Upper lobe of left lung (tissue), 6 donors: ENCODE data around the gene GLRA1. TPM values are rescaled to one million over a fixed set of nuclear protein-coding genes. Genes with fewer than 3 reads are reported as not detected.
"Not testable (repeated sequence)": the region's sequence is repeated elsewhere in the genome, so short reads cannot be mapped to it uniquely, and the experiment has no call there.

ENCODE experiments used
- ATAC-seq, 2 donors: fragments of 200-7000 bp; cut with Tn5 transposase; one replicate each; pipeline ENCODE4 v1.9.1; 2022; ENCODE audit warnings: mild to moderate bottlenecking in 2 of 2, moderate library complexity in 2 of 2; ENCODE audit not compliant: low FRiP score in 2 of 2
- DNase-seq, 2 donors: peaks; one replicate each; pipeline ENCODE4 v3.0.0-alpha.2; 2019 to 2020
- H3K27ac ChIP-seq, 4 donors: fragments of 200-600 bp; sonication (generic); one replicate each; pipeline ENCODE4 v1.5.1; 2016 to 2019
- H3K27me3 ChIP-seq, 4 donors: fragments of 200-600 bp; sonication (generic); one replicate each; pipeline ENCODE4 v1.5.1; 2017 to 2019
- H3K36me3 ChIP-seq, 4 donors: fragments of 200-600 bp; sonication (generic); one replicate each; pipeline ENCODE4 v1.5.1; 2016 to 2019
- H3K4me1 ChIP-seq, 4 donors: fragments of 200-600 bp; sonication (generic); one replicate each; pipeline ENCODE4 v1.5.1; 2018 to 2019
- H3K4me3 ChIP-seq, 4 donors: fragments of 200-600 bp; sonication (generic); one replicate each; pipeline ENCODE4 v1.5.1; 2017 to 2019; ENCODE audit warnings: mild to moderate bottlenecking in 2 of 4, moderate library complexity in 1 of 4
- H3K9me3 ChIP-seq, 4 donors: fragments of 200-600 bp; sonication (generic); one replicate each; pipeline ENCODE4 v1.5.1; 2018 to 2019
- CTCF ChIP-seq, 6 experiments: fragments of 450-650 bp in 4 of 6; fragments of 200-600 bp in 2 of 6; sonication (generic) in 2 of 6; IDR thresholded peaks; one replicate each; pipeline ENCODE4 v1.5.1; 2016 to 2019; ENCODE audit warnings: antibody characterized with exemption in 6 of 6
- EP300 ChIP-seq, 4 donors: sonication (generic); formaldehyde crosslinking; IDR thresholded peaks; one replicate each; pipeline ENCODE4 v1.5.1; 2017; ENCODE audit warnings: antibody characterized with exemption in 4 of 4, control low read depth in 2 of 4
- POLR2A ChIP-seq, 4 donors: fragments of 450-650 bp; IDR thresholded peaks; one replicate each; pipeline ENCODE4 v1.5.1; 2016 to 2017; ENCODE audit warnings: antibody characterized with exemption in 4 of 4, mild to moderate bottlenecking in 2 of 4
- POLR2AphosphoS5 ChIP-seq, 2 donors: sonication (generic); formaldehyde crosslinking; IDR thresholded peaks; one replicate each; pipeline ENCODE4 v1.5.1; 2017; ENCODE audit warnings: antibody characterized with exemption in 2 of 2
- WGBS, 2 donors: methylation state at CpG; one replicate each; pipeline ENCODE4 v1.1.5; 2017 to 2018; 5-methylcytosine and 5-hydroxymethylcytosine counted together
- total RNA-seq, 6 donors: library from RNA; depleted of rRNA in 4 of 6; stranded (reverse); fragments of >200 nt in 4 of 6; gene quantifications; one replicate each; pipeline versions ENCODE4 v1.1.0 to v1.2.1, GENCODE V29; 2016 to 2021
- donor health status: DM: no; HTN: no; CAD: no; lungs with moderate emphysema.
- donor health status: DM: no; HTN: yes; CAD: no; lungs with severe emphysema.

GLRA1 gene
- total RNA-seq, 6 donors from 2014 or later: not detected

GRCh38 chr5:151899399-151899798, 25.3 kb downstream of the GLRA1 start:
- no peak for ATAC-seq
- Histone ChIP-seq H3K36me3 (no peaks in the 10 kb centered on the region), H3K9me3 (no peaks in the 10 kb centered on the region), H3K4me1 (peaks cover 0 to 3% (median 0%) of the 10 kb centered on the region in 4 donors), H3K4me3 (no peak overlapping the region), H3K27ac (no peak overlapping the region), H3K27me3 (no peaks in the 10 kb centered on the region)
- no peak for DNase-seq
- no peak for TF ChIP-seq POLR2AphosphoS5 (IDR thresholded peaks at IDR 0.05)
- no peak for TF ChIP-seq CTCF (IDR thresholded peaks at IDR 0.05)
- no peak for TF ChIP-seq EP300 (IDR thresholded peaks at IDR 0.05)
- no peak for TF ChIP-seq POLR2A (IDR thresholded peaks at IDR 0.05)
- WGBS, 2 donors: 48 to 58% methylated on average over 2 of the region's 2 CpGs

- Histone ChIP-seq H3K27me3 (no peaks in the 10 kb centered on the region), H3K4me3 (no peak overlapping the region), H3K9me3 (no peaks in the 10 kb centered on the region), H3K27ac (no peak overlapping the region), H3K4me1 (peaks cover 0 to 3% (median 0%) of the 10 kb centered on the region in 4 donors), H3K36me3 (no peaks in the 10 kb centered on the region)
- no peak for TF ChIP-seq POLR2A (IDR thresholded peaks at IDR 0.05)
- TF ChIP-seq POLR2AphosphoS5 (IDR thresholded peaks at IDR 0.05): no peak
- DNase-seq: no peak
- no peak for ATAC-seq
- 91 to 100% methylated on average over 1 of the region's 1 CpG for WGBS, 2 donors
These were observed 26.8 kb downstream of the GLRA1 start for GRCh38 chr5:151897896-151898295.

GRCh38 chr5:151897020-151897552, 27.6 kb downstream of the GLRA1 start:
- no peaks in the 10 kb centered on the region for H3K9me3 ChIP-seq
- TF ChIP-seq POLR2AphosphoS5 (IDR thresholded peaks at IDR 0.05) (no peak), EP300 (IDR thresholded peaks at IDR 0.05) (no peak), POLR2A (IDR thresholded peaks at IDR 0.05) (no peak), CTCF (IDR thresholded peaks at IDR 0.05) (no peak)
- DNase-seq: no peak
- H3K27me3 ChIP-seq: no peaks in the 10 kb centered on the region
- ATAC-seq: no peak
- no peak overlapping the region for H3K27ac ChIP-seq
- peaks cover 0 to 3% (median 0%) of the 10 kb centered on the region in 4 donors for H3K4me1 ChIP-seq
- no peak overlapping the region for H3K4me3 ChIP-seq
- WGBS, 2 donors: 64 to 92% methylated on average over 2 of the region's 2 CpGs
- no peaks in the 10 kb centered on the region for H3K36me3 ChIP-seq

- no peak for TF ChIP-seq CTCF (IDR thresholded peaks at IDR 0.05)
- TF ChIP-seq POLR2AphosphoS5 (IDR thresholded peaks at IDR 0.05): no peak
- TF ChIP-seq POLR2A (IDR thresholded peaks at IDR 0.05): no peak
- no peak for TF ChIP-seq EP300 (IDR thresholded peaks at IDR 0.05)
- Histone ChIP-seq H3K4me1 (peaks cover 0 to 3% (median 0%) of the 10 kb centered on the region in 4 donors), H3K9me3 (no peaks in the 10 kb centered on the region), H3K36me3 (no peaks in the 10 kb centered on the region), H3K27me3 (no peaks in the 10 kb centered on the region), H3K4me3 (no peak overlapping the region), H3K27ac (no peak overlapping the region)
- ATAC-seq (no peak), DNase-seq (no peak)
- WGBS, 2 donors: 31 to 34% methylated on average over 3 of the region's 3 CpGs
These were observed 28.5 kb downstream of the GLRA1 start for GRCh38 chr5:151896031-151896691.

- H3K27me3 ChIP-seq: no peaks in the 10 kb centered on the region
- H3K9me3 ChIP-seq: no peaks in the 10 kb centered on the region
- H3K36me3 ChIP-seq: no peaks in the 10 kb centered on the region
- H3K4me3 ChIP-seq: no peak overlapping the region
- 60 to 78% methylated on average over 5 of the region's 5 CpGs for WGBS, 2 donors
- DNase-seq (no peak), ATAC-seq (no peak)
- peaks cover 0 to 3% (median 0%) of the 10 kb centered on the region in 4 donors for H3K4me1 ChIP-seq
- no peak for TF ChIP-seq EP300 (IDR thresholded peaks at IDR 0.05)
- no peak for TF ChIP-seq POLR2AphosphoS5 (IDR thresholded peaks at IDR 0.05)
- no peak for TF ChIP-seq CTCF (IDR thresholded peaks at IDR 0.05)
- TF ChIP-seq POLR2A (IDR thresholded peaks at IDR 0.05): no peak
- no peak overlapping the region for H3K27ac ChIP-seq
These were observed 29.0 kb downstream of the GLRA1 start for GRCh38 chr5:151895660-151896030.

GRCh38 chr5:151893485-151893884, 31.2 kb downstream of the GLRA1 start:
- WGBS, 2 donors: 84 to 90% methylated on average over 2 of the region's 2 CpGs
- not testable (repeated sequence) for H3K27me3 ChIP-seq, H3K4me3 ChIP-seq, DNase-seq, ATAC-seq, H3K4me1 ChIP-seq, H3K9me3 ChIP-seq, H3K36me3 ChIP-seq, H3K27ac ChIP-seq
